AG10803 (cell line): ENCODE measurements around the gene MMEL1.
A peak's percentile ranks its signal among the peaks of the same experiment; 100 is the strongest.

Experiments
- DNase-seq: peaks from one replicate; pipeline ENCODE4 v3.0.0; 2010; ENCODE audit warnings: low read depth
- H3K4me3 ChIP-seq: 2 replicates; pipeline ENCODE4 v1.5.1; 2011; ENCODE audit warnings: mild to moderate bottlenecking, low read length, control low read depth
- TF ChIP-seq, protein P1 (sequence below): conservative IDR thresholded peaks from 2 replicates; pipeline ENCODE4 v1.5.1; 2011; ENCODE audit warnings: mild to moderate bottlenecking, low read length, control low read depth, inconsistent platforms

The MMEL1 gene

DNA sequence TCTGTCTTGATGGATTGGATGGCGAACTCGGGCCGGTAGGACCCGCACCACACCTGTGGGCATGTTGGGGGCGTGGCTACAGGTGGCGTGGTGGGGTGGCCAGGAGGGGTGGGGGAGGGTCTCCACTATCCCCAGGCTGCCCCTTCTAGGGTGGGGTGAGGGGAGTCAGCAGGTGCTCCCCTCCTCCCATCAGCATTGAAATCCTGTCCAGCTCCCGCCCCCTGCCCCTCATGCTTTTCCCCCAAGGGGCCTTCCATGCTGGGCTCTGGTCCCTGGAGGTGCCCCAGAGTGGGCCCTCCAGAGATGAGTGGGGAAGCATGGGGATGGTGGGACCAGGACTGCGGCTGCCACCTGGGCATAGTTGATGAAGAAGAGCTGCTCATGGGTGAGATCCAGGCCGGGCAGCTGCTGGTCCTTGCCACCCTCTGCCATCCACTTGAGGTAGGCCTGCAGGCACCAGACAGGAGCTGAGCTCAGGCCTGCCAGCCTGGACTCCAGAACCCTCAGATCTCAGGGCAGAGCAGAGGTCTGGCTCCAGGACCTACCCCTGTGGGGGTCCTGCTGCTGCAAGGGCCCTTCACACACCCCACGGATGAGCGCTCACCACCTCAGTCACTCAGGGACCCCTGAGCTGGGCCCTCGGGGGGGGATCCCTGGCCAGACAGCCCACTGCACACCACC is 41.1 kb downstream of the MMEL1 start:
- no peak overlapping the region for H3K4me3 ChIP-seq
- DNase-seq: no peak
- TF ChIP-seq, protein P1, sequence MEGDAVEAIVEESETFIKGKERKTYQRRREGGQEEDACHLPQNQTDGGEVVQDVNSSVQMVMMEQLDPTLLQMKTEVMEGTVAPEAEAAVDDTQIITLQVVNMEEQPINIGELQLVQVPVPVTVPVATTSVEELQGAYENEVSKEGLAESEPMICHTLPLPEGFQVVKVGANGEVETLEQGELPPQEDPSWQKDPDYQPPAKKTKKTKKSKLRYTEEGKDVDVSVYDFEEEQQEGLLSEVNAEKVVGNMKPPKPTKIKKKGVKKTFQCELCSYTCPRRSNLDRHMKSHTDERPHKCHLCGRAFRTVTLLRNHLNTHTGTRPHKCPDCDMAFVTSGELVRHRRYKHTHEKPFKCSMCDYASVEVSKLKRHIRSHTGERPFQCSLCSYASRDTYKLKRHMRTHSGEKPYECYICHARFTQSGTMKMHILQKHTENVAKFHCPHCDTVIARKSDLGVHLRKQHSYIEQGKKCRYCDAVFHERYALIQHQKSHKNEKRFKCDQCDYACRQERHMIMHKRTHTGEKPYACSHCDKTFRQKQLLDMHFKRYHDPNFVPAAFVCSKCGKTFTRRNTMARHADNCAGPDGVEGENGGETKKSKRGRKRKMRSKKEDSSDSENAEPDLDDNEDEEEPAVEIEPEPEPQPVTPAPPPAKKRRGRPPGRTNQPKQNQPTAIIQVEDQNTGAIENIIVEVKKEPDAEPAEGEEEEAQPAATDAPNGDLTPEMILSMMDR: no peak

DNA sequence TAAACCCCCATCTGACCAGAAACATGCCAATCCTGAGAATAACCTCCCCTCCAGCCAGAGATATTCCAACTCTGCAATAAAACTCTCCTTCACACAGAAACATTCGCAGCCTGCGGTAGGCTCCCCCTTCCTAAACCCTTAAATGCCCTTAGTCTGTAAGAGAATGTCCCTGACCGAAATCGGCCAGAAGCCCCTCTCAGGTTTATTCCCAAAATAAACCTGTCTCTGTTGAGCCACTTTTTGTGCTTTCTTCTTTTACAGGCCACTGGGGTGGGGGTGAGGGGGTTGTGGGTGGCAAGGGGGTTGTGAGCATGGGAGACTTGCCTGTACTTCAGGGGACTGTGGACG is 41.6 kb downstream of the MMEL1 start:
- no peak overlapping the region for H3K4me3 ChIP-seq
- TF ChIP-seq, protein P1: no peak

DNA sequence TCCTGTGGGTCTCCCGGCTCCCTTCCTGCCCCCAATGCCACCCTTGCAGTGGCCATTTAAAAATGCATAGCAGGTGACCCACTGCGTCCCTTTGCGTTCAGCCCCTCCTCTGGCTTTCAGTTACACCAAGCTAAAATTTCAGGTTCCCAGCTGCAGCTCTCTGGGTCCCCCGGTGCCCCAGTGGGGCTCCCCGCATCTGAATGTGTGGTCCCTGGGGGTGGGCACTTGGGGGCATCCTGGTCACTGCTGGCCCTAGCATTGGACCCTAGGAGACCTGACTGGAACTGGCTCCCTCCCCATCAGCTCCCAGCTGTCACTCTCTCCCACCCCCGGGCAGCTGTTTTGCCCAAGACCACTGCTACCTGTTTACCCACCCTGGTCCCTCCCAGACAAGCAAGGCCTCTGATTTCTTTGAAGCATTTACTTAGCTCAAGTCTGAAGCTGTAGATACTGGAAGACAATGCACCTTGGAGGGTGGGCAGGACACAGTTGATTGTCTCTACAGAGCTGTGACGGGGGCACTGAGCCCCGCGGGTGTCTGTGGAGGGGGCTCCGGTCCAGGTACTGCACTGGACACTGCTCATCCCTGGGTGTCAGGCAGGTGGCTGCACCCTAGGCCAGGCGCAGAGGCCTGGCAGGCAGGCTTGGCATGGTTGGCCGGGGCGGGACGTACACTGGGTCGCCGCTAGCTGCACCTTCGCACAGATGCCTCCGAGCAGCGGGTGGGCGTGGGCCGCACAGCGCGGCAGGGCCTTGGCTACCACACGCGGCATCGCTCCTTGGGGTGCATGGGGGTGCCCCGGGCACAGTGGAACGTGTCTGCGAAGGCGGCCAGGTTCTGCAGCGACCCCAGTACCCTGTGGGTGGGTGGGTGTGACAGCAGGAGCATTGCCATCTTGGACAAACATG is 42.3 kb downstream of the MMEL1 start:
- TF ChIP-seq, protein P1: no peak
- DNase-seq: no peak
- H3K4me3 ChIP-seq: no peak overlapping the region

More for the DNA sequence above, 41.6 kb downstream of the MMEL1 start:
- no peak for DNase-seq

DNA sequence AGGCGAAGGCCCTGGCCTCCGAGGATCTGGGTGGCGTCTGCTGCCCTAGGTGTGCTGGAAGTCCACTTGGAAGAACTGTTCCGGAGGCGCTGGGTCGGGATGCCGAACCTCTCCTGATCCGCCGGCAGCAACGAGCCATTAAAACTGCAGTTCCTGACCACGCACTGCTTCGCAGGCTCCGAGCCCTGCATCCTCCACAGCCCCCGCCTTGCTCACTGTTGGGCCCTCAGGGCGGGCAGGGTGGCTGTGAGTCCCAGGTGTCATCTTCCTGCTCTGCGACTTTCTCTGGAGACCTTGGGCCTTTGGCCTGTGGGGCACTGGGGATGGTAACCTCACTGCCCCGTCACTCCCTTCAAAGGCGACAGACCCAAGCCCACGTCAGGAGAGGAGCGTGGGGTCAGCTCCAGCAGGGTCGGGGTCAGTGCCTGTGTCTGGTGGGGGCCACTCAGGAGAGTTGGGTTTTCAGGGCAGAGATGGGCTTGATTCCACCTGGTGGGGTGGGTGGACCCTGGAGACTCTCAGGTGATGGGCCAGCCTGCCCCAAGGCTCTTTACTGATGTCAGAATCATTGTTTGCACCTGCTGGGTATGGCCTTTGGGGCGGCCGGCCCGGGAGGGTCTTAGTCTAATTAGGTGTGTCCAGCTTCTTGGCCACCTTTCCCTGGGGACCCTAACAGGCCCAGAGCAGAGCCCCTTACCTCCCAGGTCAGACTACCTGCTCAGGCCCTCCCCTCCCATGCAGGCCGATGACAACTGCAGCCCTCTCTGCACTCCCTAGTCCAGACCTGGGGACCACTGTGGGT is 43.2 kb downstream of the MMEL1 start:
- no peak overlapping the region for H3K4me3 ChIP-seq
- TF ChIP-seq, protein P1: no peak
- DNase-seq: no peak

DNA sequence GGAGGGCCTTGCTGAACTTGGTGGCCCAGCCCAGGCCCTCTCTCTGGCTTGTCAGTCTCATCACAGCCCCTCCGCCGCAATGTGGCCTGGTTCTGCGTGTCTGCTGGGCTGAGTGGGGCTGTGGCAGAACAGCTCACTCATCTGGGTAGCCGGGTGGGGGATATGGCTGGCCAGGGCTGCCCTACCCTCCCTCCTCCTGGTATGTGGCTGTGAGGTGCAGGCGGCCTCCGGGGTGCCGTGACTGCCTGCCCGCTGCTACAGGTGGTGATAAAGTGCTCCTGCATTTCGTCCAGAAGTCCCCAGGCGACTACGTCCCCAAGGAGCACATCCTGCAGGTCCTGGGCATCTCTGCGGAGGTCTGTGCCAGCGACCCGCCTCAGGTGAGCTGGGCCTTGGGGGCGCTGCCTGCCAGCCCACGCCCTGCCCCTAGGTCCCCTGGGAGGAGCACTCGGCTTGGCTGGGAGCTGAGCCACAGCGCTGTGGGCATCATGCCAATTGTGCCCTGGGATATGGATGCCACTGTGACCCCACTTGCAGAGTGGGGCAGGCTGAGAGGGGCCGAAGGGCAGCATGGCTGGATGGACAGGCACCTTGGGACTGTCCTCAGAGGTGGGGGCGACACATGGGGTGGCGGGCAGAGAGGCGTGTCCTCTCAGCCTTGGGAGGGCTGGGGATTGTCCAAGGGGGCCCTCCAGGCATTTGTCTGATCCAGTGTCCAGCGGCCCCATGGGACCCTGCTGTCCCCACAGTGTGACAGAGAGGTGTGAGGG is 44.0 kb downstream of the MMEL1 start:
- no peak for DNase-seq
- no peak overlapping the region for H3K4me3 ChIP-seq
- TF ChIP-seq, protein P1: no peak

DNA sequence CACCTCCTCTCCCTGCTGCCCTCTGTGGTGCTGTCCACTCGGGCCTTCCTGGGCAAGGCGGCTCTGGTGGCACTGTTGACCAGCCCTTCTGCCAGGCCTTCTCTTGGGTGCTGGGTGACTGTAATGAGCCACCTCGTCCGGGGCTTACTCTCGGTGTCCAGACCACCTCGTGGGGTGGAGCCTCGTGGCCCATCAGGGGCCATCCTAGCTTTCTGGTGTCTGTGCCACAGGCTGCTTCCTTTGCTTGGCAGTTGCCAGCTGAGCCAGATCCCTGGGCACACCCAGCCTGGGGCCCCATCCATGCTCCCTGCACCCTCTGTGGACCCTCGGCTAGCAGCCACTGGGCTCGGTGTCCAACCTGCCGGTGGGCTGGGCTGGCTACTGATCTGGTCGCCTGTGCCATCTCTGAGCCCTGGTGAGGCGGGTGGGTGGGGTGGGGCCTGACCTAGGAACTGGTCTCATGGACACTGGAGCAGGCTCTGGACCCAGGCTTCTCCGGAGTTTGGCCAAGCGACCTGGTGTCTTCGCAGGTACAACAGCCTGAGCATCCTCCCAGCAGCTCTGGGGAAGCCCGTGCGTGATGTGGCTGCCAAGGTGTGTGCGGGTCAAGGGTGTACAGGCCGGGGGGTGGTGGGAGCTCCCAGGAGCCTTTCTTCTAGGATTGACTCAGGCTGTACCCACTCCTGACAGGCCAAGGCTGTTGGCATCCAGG is 44.8 kb downstream of the MMEL1 start:
- DNase-seq: no peak
- peak overlapping the region; percentile 75; the same call in 1 of the 2 replicates for H3K4me3 ChIP-seq
- TF ChIP-seq, protein P1: no peak
